Measurements from ENCODE around the gene ZMAT2.

DNA sequence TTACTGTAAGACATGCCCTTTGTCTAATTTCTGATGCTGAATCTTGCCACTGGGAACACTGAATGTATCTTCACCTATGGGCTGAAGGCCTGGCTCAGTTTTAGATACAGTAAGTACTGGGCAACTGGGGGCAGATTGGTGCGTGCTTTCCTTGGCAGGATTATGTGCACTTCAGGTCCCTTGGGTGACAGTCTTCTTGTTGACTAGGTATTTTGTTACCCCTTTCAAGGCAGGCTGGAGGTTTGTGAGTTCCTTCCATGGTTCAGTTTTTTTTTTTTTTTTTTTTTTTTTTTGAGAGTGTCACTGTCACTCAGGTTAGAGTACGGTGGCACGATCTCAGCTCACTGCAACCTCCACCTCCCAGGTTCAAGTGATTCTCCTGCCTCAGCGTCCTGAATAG lies 7.6 kb downstream of the ZMAT2 start:
- TF ChIP-seq, protein P1, sequence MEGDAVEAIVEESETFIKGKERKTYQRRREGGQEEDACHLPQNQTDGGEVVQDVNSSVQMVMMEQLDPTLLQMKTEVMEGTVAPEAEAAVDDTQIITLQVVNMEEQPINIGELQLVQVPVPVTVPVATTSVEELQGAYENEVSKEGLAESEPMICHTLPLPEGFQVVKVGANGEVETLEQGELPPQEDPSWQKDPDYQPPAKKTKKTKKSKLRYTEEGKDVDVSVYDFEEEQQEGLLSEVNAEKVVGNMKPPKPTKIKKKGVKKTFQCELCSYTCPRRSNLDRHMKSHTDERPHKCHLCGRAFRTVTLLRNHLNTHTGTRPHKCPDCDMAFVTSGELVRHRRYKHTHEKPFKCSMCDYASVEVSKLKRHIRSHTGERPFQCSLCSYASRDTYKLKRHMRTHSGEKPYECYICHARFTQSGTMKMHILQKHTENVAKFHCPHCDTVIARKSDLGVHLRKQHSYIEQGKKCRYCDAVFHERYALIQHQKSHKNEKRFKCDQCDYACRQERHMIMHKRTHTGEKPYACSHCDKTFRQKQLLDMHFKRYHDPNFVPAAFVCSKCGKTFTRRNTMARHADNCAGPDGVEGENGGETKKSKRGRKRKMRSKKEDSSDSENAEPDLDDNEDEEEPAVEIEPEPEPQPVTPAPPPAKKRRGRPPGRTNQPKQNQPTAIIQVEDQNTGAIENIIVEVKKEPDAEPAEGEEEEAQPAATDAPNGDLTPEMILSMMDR (conservative IDR thresholded peaks at IDR 0.05; ENCODE audit: low read length): no peak
- TF ChIP-seq EZH2phosphoT487 (IDR thresholded peaks at IDR 0.05; ENCODE audit: borderline replicate concordance, low read depth, low read length): no peak
